K562 (cell line): ENCODE results near the gene ARHGAP9. TPM values are rescaled to one million over a fixed set of nuclear protein-coding genes. Genes with fewer than 3 reads are reported as not detected.
A peak's percentile ranks its signal among the peaks of the same experiment; 100 is the strongest.

Experiments used
- ARID2 ChIP-seq: fragments of 450-650 bp; IDR thresholded peaks from 2 replicates; pipeline ENCODE4 v1.6.1; 2017; ENCODE audit warnings: antibody characterized with exemption, mild to moderate bottlenecking
- BRD9 ChIP-seq: fragments of 450-650 bp; IDR thresholded peaks from 2 replicates; pipeline ENCODE4 v1.6.1; 2018; ENCODE audit warnings: low read depth; ENCODE audit not compliant: partially characterized antibody
- CREBBP ChIP-seq: IDR thresholded peaks from one replicate; pipeline ENCODE4 v1.6.1; 2012; ENCODE audit warnings: low read depth, mild to moderate bottlenecking, control low read depth, inconsistent platforms, low read length
- E2F3 ChIP-seq: fragments of 250-450 bp; sonication (Bioruptor Pico); IDR thresholded peaks from 2 replicates; pipeline ENCODE4 v1.4.0; 2020; ENCODE audit warnings: mild to moderate bottlenecking
- EP400 ChIP-seq: fragments of 450-650 bp; IDR thresholded peaks from 2 replicates; pipeline ENCODE4 v1.6.1; 2017; ENCODE audit warnings: antibody characterized with exemption, mild to moderate bottlenecking, moderate library complexity
- FOXA3 ChIP-seq, 2 experiments: fragments of 450-650 bp in 1 of 2; sonication (generic) in 1 of 2; formaldehyde crosslinking; IDR thresholded peaks in 1 of 2; conservative IDR thresholded peaks in 1 of 2; 2 replicates each; pipeline versions ENCODE4 v1.4.0 to v1.8.0; 2020 to 2022; ENCODE audit warnings: mild to moderate bottlenecking in 2 of 2, missing genetic modification reagents in 1 of 2
- GMEB1 ChIP-seq: fragments of 250-450 bp; sonication (Bioruptor Pico); IDR thresholded peaks from 2 replicates; pipeline ENCODE4 v1.4.0; 2020; ENCODE audit warnings: mild to moderate bottlenecking
- KLF1 ChIP-seq: fragments of 450-650 bp; IDR thresholded peaks from 2 replicates; pipeline ENCODE4 v1.6.1; 2016; ENCODE audit warnings: missing genetic modification characterization, missing compliant biosample characterization
- KLF16 ChIP-seq: IDR thresholded peaks from 2 replicates; pipeline ENCODE4 v1.6.1; 2016; ENCODE audit warnings: antibody characterized with exemption
- MLX ChIP-seq, 2 experiments: fragments of 450-650 bp in 1 of 2; sonication (generic) in 1 of 2; formaldehyde crosslinking; conservative IDR thresholded peaks; 2 replicates each; pipeline versions ENCODE4 v1.4.0 to v1.8.1; 2020 to 2022; ENCODE audit warnings: mild to moderate bottlenecking in 1 of 2, missing genetic modification reagents in 1 of 2
- NCOA1 ChIP-seq: fragments of 450-650 bp; IDR thresholded peaks from 2 replicates; pipeline ENCODE4 v1.6.1; 2016; ENCODE audit warnings: low read depth
- NEUROD1 ChIP-seq: fragments of 150-350 bp; IDR thresholded peaks from 2 replicates; pipeline ENCODE4 v1.6.1; 2014; ENCODE audit warnings: borderline replicate concordance, low read length, low read depth; ENCODE audit not compliant: partially characterized antibody
- NFE2 ChIP-seq: IDR thresholded peaks from 2 replicates; pipeline ENCODE4 v1.6.1; 2014; ENCODE audit warnings: antibody characterized with exemption, low read depth
- NFIC ChIP-seq: fragments of 450-650 bp; IDR thresholded peaks from 2 replicates; pipeline ENCODE4 v1.6.1; 2017; ENCODE audit warnings: mild to moderate bottlenecking, inconsistent platforms
- NFIX ChIP-seq: fragments of 250-450 bp; sonication (Bioruptor Pico); IDR thresholded peaks from 2 replicates; pipeline ENCODE4 v1.4.0; 2020; ENCODE audit warnings: low read depth, mild to moderate bottlenecking, moderate library complexity
- NFXL1 ChIP-seq: fragments of 450-650 bp; formaldehyde crosslinking; IDR thresholded peaks from 2 replicates; pipeline ENCODE4 v1.4.0; 2021; ENCODE audit warnings: mild to moderate bottlenecking
- SIX5 ChIP-seq, 2 experiments: IDR thresholded peaks; 2 replicates each; pipeline ENCODE4 v1.6.1; 2011; ENCODE audit warnings: low read length in 2 of 2, borderline replicate concordance in 1 of 2, low read depth in 1 of 2, mild to moderate bottlenecking in 1 of 2, moderate library complexity in 1 of 2; ENCODE audit not compliant: insufficient read depth in 1 of 2
- TFAP4 ChIP-seq: sonication (generic); formaldehyde crosslinking; IDR thresholded peaks from 2 replicates; pipeline ENCODE4 v1.8.0; 2022; ENCODE audit warnings: missing genetic modification reagents, mild to moderate bottlenecking, moderate library complexity, borderline replicate concordance
- THRA ChIP-seq: fragments of 450-650 bp; IDR thresholded peaks from 2 replicates; pipeline ENCODE4 v1.6.1; 2017; ENCODE audit warnings: mild to moderate bottlenecking, moderate library complexity
- ZNF263 ChIP-seq: sonication (generic); formaldehyde crosslinking; IDR thresholded peaks from 2 replicates; pipeline ENCODE4 v1.8.0; 2022; ENCODE audit warnings: mild to moderate bottlenecking, missing genetic modification reagents, borderline replicate concordance
- ZNF324 ChIP-seq: fragments of 250-450 bp; sonication (Bioruptor Pico); IDR thresholded peaks from 2 replicates; pipeline ENCODE4 v1.4.0; 2020; ENCODE audit warnings: mild to moderate bottlenecking
- polyA plus RNA-seq, 8 experiments: library from polyadenylated mRNA; depleted of rRNA in 4 of 8; stranded (reverse) in 5 of 8; unstranded in 3 of 8; fragments of >200 nt; fragmentation: Nextera tagmentation in 2 of 8; fragmentation: Illumina TruSeq in 1 of 8; extraction: Ambion mirVana in 2 of 8; extraction: Trizol in 1 of 8; gene quantifications; 2 replicates each; pipeline versions ENCODE4 v1.2.1 to v1.2.3, GENCODE V29; 2011 to 2014; ENCODE audit warnings: inconsistent platforms in 1 of 8, missing spikeins in 1 of 8
- total RNA-seq, 7 experiments: library from RNA; depleted of rRNA in 6 of 7; stranded (reverse); fragments of >200 nt in 6 of 7; fragmentation: Illumina TruSeq in 2 of 7; extraction: Trizol in 2 of 7; gene quantifications; 2 replicates each; pipeline versions ENCODE4 v1.2.1 to v1.2.3, GENCODE V29; 2011 to 2021; ENCODE audit warnings: low replicate concordance in 1 of 7
- TF ChIP-seq, protein P1 (sequence below): sonication (generic); formaldehyde crosslinking; IDR thresholded peaks from 2 replicates; pipeline ENCODE4 v1.8.0; 2023; ENCODE audit warnings: mild to moderate bottlenecking, missing genetic modification reagents

ARHGAP9 gene
- total and polyA plus RNA-seq, 9 of the 15 experiments (the other 6 are each of a cell fraction or from before 2014, with no cell fraction given): 1.5 to 10.2 (median 5.1) TPM

GRCh38 chr12:57454566-57455373 is 24.9 kb downstream of the ARHGAP9 start, which contains the start of gene INHBE (continued):
- TF ChIP-seq GMEB1: 0 out of 2 replicates have a peak, but pooled peaks have one; percentile 9
- peak; percentile 80 for TF ChIP-seq KLF1 (tag)
- TF ChIP-seq ARID2: no peak
- peak; percentile 98 for TF ChIP-seq TFAP4 (CRISPR knock-in tag)
- TF ChIP-seq NFXL1: peak; percentile 77; the same call in 1 of the 2 replicates
- TF ChIP-seq E2F3: peak; percentile 64; the same call in 1 of the 2 replicates
- 0 out of 4 replicates have a peak, but pooled peaks of 1 of the 2 experiments have one; percentile 18 for TF ChIP-seq MLX (CRISPR knock-in tag; conservative IDR thresholded peaks at IDR 0.05)
- TF ChIP-seq NCOA1: 0 out of 2 replicates have a peak, but pooled peaks have one; percentile 52
- TF ChIP-seq, protein P1, sequence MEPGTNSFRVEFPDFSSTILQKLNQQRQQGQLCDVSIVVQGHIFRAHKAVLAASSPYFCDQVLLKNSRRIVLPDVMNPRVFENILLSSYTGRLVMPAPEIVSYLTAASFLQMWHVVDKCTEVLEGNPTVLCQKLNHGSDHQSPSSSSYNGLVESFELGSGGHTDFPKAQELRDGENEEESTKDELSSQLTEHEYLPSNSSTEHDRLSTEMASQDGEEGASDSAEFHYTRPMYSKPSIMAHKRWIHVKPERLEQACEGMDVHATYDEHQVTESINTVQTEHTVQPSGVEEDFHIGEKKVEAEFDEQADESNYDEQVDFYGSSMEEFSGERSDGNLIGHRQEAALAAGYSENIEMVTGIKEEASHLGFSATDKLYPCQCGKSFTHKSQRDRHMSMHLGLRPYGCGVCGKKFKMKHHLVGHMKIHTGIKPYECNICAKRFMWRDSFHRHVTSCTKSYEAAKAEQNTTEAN (CRISPR knock-in tag): no peak
- TF ChIP-seq ZNF324 (CRISPR knock-in tag): peak; percentile 33; the same call in 1 of the 2 replicates
- no peak for TF ChIP-seq FOXA3 (CRISPR knock-in tag; conservative IDR thresholded peaks at IDR 0.05 in 1 of 2, IDR thresholded peaks at IDR 0.05 in 1 of 2)
- TF ChIP-seq NFE2: peak; percentile 59
- TF ChIP-seq NEUROD1: peak; percentile 74
- TF ChIP-seq CREBBP: no peak
- TF ChIP-seq EP400: peak; percentile 99
- TF ChIP-seq BRD9: peak; percentile 95
- no peak for TF ChIP-seq THRA
- 0 out of 2 replicates have a peak, but pooled peaks have one; percentile 8 for TF ChIP-seq ZNF263 (CRISPR knock-in tag)
- peak; percentile 40; the same call in 1 of the 2 replicates for TF ChIP-seq KLF16
- TF ChIP-seq NFIC: peak; percentile 11; the same call in 1 of the 2 replicates
- peak in 1 of 2 experiments; percentile 44; a peak in 1 of 4 replicates for TF ChIP-seq SIX5 (IDR thresholded peaks at IDR 0.05; ENCODE audit: borderline replicate concordance in 1 of 2, insufficient read depth in 1 of 2, low read depth in 1 of 2, low read length in 2 of 2)
- no peak for TF ChIP-seq NFIX (CRISPR knock-in tag)
